Mammary epithelial cell (primary cell): ENCODE results near the gene ADAM23.

ENCODE experiments used
- CTCF ChIP-seq, 2 donors: IDR thresholded peaks in 1 of 2; conservative IDR thresholded peaks in 1 of 2; 2 replicates each; pipeline ENCODE4 v1.5.1; 2011 to 2012; ENCODE audit warnings: inconsistent platforms in 2 of 2, low read length in 2 of 2, mild to moderate bottlenecking in 2 of 2, control low read depth in 1 of 2, low read depth in 1 of 2; ENCODE audit not compliant: insufficient read depth in 1 of 2; ENCODE audit errors: extremely low read depth in 1 of 2
- EZH2 ChIP-seq: IDR thresholded peaks from 2 replicates; pipeline ENCODE4 v1.6.1; 2012; ENCODE audit warnings: low read length, inconsistent platforms, borderline replicate concordance

DNA sequence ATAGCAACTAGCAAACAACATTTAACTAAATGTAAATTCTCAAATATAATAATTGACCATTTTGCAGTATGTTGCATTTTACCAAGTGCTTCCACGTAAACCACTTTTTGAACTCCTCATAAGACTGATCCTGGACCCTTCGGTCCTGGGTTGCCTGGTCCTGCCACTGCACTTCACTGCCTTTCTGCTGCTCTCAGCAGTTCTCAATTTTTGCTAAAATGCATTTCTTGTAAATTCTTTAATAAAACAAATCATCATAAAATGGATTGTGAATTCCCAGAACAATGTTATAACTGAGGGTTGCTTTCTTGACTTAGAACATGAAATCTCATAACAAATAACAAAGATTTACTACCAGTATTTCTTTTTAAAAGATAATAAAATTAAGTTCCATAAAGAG lies 12.9 kb upstream of the ADAM23 start:
- TF ChIP-seq CTCF (conservative IDR thresholded peaks at IDR 0.05 in 1 of 2, IDR thresholded peaks at IDR 0.05 in 1 of 2; ENCODE audit: extremely low read depth in 1 of 2, insufficient read depth in 1 of 2, low read depth in 1 of 2, low read length in 2 of 2): no peak
- no peak for TF ChIP-seq EZH2
